Amygdala (tissue), 56 donors: Measurements from ENCODE around the gene MCM7.

ENCODE experiments used
- DNase-seq, 56 donors: peaks; one replicate each; lab custom pipeline; 2025; lab: John Stamatoyannopoulos, UW

The MCM7 gene

DNA sequence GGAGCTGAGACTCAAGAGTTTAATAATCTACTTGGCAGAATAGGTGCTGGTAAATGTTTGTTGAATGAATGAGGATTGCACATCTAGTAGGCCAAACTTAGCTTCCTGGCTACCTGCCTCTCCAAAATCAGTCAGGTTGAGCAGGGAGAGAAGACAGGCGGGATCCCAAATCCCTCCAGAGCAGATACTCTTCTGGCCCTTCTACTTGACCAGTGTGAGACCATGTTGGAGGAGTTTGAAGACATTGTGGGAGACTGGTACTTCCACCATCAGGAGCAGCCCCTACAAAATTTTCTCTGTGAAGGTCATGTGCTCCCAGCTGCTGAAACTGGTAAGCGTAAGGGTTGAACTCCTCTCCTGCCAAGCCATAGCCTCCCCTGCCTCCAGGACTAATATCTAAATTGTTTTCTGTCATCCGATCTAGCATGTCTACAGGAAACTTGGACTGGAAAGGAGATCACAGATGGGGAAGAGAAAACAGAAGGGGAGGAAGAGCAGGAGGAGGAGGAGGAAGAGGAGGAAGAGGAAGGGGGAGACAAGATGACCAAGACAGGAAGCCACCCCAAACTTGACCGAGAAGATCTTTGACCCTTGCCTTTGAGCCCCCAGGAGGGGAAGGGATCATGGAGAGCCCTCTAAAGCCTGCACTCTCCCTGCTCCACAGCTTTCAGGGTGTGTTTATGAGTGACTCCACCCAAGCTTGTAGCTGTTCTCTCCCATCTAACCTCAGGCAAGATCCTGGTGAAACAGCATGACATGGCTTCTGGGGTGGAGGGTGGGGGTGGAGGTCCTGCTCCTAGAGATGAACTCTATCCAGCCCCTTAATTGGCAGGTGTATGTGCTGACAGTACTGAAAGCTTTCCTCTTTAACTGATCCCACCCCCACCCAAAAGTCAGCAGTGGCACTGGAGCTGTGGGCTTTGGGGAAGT lies 23.4 kb upstream of the MCM7 start:
- DNase-seq = no peak

DNA sequence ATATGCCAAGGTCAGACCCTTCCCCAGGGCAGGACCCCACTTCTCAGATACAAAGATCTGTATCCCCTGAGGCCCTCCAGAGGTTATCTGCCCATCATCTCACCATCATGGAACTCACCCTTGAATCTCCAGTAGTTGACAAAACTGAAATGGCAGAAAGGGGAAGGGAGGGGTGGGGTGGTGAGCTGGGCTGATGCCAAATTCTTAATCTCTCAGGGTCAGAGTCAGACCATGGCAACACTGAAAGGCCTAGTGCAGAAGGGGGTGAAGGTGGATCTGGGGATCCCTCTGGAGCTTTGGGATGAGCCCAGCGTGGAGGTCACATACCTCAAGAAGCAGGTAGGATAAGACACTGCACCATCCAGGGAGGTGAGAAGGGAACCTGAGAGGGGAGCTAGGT lies 21.4 kb upstream of the MCM7 start:
- no peak for DNase-seq

DNA sequence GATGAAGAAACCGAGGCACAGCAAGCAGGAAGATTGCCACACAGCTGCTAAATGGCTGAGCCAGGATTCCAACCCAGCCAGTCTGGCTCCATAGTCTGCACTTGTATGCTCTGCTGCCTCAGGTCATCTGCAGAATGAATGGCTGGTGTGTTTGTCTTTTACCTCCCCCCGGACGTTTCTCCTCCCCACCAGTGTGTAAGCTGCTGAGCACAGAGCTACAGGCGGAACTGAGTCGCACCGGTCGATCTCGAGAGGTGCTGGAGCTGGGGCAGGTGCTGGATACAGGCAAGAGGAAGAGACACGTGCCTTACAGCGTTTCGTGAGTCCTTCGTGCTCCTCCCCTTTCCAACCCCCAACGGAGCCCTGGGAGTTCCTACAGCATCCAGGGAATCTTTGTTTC lies 20.9 kb upstream of the MCM7 start:
- DNase-seq = no peak

DNA sequence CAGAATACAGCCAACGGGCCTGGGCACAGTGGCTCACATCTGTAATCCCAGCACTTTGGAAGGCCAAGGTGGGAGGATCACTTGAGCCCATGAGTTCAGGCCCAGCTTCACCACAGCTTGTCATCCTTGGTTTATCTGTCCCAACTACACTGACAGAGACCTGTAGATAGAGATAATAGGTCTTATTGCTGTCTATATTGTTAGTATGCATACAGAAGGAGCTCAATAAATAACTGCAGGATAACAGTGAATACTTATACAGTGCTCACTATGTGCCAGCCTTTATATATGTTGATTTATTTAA lies 19.5 kb upstream of the MCM7 start:
- DNase-seq = no peak

DNA sequence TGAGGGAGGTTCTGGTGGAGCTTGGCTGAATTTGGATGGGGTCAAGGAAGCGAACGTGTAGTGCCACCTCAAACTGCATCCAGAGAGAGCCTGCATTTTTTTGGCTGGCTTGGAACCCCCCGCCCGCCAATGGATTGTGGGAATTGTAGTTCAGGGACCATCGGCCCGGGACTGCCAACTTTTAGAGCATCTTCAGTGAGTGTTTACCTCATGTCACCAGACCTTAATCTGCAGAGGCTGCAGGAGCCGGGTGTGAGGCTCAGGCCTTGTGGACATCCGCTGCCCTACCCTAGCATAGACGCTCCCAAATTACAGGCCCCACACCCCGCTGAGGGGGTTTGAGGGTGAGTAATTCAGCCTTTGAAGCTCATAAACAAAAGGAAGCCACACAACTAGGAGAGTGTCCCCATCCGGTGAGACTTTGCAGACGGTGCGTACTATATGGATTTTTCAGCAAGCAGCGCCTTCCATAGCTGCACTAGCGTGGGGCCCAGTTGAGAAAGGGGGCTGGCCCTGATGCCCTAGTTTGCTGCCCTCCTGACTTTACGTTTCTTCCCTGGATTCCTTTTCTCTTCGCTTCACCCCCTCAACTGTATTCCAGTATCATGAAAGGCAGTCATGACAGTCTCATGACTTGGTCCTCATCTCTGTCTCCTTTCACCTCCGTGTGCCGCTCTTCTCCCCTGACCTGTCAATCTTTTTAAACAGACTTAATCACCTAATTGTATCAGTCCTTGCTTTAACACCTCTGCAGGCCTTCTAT lies 19.0 kb upstream of the MCM7 start:
- DNase-seq = peak in 50 of 56 donors; percentile 17 to 89 (median 72)

DNA sequence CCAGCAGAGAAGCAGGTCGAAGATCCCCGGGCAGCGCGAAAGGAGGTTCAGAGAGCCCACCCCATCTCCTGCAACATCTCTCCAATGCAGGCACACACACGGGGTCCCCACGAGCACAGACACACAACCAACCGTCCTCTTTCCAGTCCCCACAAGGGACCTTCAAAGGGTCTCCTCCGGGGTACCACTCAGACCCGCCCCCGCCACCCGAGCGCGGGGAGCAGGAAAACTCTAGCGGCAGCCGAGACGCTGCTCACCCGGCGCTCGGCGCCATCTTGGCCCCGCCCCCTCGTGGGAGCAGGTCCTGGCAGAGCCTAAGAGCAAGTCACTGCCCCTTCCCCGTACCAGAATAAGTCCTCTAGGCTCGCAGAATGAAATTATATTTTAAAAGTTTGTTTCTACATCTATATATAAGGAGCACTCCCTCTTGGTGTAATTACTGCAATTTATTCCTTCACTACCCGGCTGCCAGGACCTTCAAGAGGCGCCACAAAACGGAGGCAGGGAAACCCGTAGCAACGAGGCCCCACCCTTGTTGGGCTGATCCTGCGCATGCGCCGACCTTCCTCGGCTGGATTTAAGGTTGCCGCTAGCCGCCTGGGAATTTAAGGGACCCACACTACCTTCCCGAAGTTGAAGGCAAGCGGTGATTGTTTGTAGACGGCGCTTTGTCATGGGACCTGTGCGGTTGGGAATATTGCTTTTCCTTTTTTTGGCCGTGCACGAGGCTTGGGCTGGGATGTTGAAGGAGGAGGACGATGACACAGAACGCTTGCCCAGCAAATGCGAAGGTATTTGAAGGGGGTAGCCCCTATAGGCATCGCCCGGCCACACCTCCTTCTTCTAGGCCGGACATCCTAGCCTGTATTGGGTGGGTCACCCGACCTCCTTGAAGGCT lies 18.1 kb upstream of the MCM7 start, which contains the start of the genes CNPY4 and TAF6:
Gene CNPY4, plus strand, starts transcription at position 563 of the 898 bp plus-strand sequence. Its CDS starts 111 bp downstream, at position 674.
Gene TAF6, minus strand, starts transcription at position 287 of the 898 bp plus-strand sequence. CDS start 5,149 bp downstream, outside the sequence.
- DNase-seq = peak; percentile 55 to 96 (median 90)

DNA sequence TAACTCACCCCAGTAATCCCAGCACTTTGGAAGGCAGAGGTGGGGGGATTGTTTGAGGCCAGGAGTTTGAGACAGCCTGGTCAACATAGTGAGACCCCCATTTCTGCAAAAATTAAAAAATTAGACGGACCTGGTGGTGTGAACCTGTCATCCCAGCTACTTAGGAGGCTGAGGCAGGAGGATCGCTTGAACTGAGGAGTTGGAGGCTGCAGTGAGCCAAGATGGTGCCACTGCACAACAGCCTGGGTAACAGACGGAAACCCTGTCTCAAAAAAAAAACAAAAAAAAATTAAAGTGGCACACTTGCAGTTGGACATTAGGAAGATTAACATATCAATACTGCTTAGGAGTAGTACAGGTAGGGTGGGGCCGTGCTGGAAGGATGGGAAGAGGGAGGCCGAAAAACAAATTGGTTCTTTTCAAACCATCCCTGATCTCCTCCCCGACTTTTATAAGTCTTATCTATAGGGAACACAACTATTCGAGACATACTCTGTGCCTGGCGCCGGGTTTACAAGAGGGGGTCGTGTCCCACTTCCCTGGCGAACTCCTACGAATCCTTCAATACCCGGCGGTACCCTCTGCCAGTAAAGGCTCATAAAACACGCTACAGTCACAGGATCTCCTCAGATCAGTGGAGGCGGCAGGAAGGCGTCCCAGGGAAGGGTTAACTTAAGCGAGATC lies 17.3 kb upstream of the MCM7 start:
- DNase-seq = no peak

DNA sequence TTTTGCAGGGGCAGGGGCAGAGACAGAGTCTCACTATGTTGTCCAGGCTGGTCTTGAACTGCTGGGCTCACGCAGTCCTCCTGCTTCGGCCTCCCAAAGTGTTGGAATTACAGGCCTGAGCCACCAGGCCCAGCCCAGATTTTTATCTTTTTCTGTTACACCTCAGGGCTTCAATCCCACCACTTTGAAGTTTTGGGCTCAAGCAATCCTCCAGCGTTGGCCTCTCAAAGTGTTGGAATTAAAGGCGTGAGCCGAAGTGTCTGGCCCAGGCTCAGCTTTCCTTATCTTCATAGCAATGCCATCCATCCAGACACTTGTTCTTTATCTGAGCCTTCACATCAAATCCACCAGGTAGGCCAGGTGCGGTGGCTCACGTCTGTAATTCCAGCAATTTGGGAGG lies 13.8 kb upstream of the MCM7 start:
- DNase-seq = no peak

DNA sequence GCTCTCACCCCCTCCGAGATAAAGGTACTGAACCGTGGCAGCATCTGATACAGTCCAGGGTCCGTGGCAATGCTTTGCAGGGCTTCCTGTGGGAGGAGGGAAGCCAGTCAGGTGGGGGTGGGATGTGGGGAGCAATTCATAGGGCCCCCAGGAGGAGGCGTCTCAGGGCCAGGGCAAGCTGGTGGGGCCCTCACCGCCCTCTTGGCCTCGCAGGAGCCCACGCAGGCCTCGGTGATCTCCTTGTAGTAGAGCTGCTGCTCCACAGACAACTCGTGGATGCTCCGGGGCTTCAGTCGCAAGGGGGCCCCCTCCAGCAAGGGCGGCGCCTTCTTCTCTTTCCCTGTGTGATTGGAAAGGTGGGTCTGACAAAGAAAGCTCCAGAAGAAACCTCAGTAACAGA lies 10.7 kb upstream of the MCM7 start:
- no peak for DNase-seq

DNA sequence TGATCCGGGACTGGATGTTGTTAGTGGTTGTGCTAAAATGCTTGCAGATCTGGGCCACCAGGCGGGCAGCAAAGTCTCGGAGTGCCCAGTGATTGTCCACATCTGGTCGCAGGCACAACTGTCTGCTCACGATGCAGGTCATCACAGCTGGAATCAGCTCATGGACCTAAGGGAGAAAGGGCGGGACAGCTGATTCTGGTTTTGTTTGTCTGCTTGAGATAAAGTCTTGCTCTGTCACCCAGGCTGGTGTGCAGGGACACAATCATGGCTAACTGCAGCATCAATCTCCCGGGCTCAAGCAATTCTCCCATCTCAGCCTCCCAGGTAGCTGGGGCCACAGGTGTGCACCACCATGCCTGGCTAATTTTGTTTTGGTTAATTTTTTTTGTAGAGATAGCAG lies 10.0 kb upstream of the MCM7 start:
- no peak for DNase-seq

DNA sequence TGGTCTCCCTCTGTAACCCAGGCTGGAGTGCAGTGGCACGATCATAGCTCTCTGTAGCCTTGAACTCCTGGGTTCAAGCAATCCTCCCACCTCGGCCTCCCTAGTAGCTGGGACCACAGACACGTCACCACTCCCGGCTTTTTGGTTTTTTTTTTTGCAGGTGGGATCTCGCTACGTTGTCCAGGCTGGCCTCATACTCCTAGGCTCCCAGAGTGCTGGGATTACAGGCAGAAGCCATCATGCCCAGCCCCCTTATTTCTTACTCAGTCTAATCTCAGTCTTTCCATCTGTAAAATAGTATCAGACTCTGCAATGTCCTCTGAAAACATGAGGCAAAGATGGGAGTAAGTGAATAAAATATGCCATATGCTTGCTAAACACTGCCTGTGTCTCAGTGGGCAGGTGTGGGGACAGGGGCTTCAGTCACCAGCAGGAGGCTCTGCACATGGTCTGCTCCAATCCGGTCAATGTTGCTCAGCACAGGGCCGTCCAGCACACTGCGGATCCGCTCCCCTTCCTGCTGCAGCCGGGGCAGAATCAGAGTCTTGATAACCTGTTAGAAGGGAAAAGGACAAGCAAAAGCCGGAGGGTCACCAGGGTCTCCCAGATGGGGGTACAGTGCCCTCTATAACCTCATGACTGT lies 8.4 kb upstream of the MCM7 start:
- no peak for DNase-seq

DNA sequence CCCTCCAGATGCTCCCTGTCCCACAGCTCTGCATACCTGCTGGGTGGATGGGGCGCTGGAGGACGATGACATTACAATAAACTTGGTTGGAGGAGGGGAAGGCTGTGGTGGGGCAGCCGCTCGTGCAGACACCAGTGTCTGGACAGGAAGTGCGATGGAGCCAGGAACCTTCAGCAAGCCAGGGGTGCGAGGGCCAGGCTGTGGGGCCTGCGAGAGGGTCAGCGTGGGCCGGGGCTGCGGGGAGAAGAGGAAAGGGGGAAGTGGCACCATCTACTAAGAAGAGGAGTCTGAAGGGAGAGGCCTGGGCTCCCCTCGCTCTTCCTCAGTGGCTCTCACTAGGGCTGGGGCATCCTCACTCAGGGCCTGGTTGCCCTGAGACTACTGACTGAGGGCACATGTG lies 6.7 kb upstream of the MCM7 start:
- DNase-seq = peak in 1 of 56 donors; percentile 10

DNA sequence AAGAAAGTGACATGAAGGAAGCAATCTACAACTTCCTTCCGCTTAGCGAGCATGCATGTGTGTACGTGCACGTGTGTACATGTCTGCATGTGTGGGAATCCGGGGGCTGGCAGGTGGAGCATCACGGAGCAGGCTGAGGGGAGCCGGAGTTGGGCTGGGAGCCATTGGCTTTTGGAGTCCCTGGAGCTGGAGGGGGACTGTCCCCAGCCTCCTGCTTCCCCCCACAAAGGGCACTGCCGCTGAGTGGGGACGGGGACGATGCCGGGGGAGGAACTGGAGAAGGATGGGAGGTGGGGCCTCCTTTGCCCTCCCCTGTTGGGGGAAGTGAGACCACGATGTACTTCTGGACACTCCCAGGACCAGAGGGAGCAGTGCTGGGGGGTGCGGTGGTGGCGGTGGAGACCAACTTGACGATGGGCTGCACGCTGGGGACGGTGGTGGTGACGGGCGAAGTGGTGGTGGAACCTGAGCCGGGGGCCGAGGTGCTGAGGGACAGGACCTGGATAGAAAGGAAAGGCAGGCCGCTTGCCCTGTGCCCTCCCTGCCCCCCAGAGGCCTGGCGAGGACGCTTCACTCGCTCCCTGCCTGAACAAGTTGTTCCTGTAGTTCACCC lies 6.0 kb upstream of the MCM7 start:
- DNase-seq = peak in 5 of 56 donors; percentile 2 to 10 (median 6)

DNA sequence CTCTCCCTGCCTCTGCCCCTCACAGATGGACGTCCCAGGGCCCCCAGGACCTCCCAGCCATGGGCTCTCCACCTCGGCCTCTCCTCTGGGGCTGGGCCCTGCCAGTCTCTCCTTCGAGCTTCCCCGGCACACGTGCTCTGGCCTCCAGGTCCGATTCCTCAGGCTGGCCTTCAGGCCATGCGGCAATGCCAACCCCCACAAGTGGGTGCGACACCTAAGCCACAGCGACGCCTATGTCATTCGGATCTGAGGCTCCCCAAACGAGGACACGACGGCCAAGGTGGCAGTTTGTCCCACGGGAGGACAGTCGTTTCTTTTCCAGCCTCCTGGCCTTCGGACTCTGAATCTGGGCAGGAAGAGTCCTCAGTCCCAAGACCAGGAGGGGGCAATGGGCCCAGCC lies 5.4 kb upstream of the MCM7 start:
- DNase-seq = no peak

DNA sequence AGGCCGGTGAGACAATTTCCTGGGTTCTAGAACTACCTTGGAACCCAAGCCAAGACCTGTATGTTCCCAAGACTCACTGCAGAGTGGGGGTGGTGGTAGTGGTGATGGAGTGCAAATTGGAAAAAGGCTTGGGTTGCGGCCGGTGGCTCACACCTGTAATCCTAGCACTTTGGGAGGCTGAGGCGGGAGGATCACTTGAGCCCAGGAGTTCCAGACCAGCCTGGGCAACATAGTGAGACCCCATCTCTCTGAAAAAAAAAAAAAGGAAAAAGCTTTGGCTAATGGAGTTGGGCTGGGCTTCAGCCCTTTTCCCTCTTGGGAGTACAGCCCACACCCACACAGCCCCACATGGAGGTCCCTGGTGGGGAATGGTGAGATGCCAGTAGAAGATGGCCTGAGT lies 4.3 kb upstream of the MCM7 start:
- DNase-seq = no peak

DNA sequence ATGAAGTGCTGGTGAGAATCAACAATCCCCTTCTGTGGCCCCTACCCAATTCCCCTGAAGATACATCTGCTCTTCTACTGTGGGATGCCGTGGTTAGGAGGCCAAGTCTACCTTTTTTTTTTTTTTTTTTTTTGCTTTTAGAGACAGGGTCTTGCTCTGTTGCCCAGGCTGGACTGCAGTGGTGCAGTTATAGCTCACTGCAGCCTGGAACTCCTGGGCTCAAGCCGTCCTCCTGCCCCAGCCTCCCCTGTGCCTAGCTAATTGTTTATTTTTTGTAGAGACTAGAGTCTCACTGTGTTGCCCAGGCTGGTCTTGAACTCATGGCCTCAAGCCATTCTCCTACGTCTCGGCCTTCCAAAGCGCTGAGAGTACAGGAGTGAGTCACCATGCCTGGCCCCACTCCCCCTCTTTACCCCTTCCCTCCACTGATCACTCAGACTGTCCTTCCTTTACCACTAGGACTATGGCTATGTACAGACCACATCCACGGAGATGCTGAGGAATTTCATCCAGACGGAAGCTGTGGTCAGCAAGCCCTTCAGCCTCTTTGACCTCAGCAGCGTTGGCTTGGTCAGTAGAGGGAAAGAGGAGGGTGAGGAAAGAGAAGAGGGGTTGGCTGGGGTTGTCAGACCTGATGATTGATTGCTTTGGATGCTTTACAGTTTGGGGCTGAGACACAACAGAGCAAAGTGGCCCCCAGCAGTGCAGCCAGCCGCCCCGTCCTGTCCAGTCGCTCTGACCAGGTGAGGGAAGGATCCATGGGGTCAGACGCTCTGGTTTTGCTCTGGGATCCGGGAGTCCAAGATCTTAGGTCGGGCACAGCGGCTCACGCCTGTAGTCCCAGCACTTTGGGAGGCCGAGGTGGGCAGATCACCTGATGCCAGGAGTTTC lies 2.0 kb upstream of the MCM7 start:
- no peak for DNase-seq

DNA sequence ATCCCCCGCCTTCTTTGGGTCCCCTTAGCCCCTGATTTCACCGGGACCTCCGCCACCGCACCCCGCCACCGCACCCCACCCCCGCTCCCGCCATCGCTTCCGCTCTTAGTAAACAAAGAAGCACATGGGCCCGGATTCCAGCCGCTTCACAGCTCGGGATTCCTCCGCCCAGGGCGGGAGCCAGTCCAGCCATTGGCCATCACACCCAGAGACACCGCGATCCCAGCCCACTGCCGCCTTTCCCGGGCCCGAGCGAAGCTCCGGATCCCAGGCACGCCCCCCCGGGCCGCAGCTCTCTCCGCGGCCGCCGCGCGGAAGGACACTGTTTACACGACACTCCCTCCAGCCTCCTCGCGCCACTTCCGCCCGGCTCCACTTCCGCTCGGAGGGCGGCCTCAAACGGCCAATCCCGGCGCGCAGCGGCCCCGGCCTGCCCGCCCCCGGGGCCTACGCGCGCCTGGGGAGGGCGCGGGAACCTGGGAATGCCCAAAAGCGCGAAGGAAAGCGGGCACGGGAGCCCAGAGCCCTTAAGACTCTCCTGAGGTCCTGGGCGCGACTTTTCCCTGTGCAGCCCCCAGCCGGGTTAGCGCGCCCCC lies 679 bp downstream of the MCM7 start:
- DNase-seq = peak; percentile 30 to 92 (median 84)

DNA sequence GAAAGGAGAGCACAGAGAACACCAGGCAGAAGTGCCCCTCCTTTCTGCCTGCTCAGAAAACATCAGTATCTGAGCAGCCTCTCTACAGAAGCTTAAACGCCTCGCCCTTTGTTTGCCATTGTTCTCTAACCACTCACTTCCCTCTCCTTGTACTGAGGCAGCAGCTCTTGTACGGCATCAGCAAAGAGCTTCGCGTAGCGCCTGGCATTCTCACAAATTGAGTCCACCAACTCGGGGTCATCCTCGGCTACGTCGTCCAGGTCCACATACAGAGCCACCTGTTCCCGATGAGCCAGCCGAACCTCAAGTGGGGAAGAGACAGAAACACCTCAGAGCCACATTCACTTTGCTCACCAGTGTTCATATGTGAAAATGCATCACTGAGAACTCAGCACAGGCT lies 1.7 kb downstream of the MCM7 start:
- DNase-seq = no peak
